Occipital lobe (tissue), 2 donors: ENCODE data around the gene CDC42BPB. TPM values are rescaled to one million over a fixed set of nuclear protein-coding genes. Genes with fewer than 3 reads are reported as not detected.

ENCODE experiments used
- DNase-seq: peaks from one replicate; lab custom pipeline; 2025; lab: John Stamatoyannopoulos, UW
- total RNA-seq: library from RNA; depleted of rRNA; stranded (reverse); fragments of >200 nt; gene quantifications from one replicate; pipeline ENCODE4 v1.2.3, GENCODE V29; 2014

CDC42BPB gene
- total RNA-seq, 1 donor from 2014 or later: 76.4 TPM

- DNase-seq: no peak
Observed at GRCh38 chr14:102966681-102967505, 90.5 kb downstream of the CDC42BPB start.

DNA sequence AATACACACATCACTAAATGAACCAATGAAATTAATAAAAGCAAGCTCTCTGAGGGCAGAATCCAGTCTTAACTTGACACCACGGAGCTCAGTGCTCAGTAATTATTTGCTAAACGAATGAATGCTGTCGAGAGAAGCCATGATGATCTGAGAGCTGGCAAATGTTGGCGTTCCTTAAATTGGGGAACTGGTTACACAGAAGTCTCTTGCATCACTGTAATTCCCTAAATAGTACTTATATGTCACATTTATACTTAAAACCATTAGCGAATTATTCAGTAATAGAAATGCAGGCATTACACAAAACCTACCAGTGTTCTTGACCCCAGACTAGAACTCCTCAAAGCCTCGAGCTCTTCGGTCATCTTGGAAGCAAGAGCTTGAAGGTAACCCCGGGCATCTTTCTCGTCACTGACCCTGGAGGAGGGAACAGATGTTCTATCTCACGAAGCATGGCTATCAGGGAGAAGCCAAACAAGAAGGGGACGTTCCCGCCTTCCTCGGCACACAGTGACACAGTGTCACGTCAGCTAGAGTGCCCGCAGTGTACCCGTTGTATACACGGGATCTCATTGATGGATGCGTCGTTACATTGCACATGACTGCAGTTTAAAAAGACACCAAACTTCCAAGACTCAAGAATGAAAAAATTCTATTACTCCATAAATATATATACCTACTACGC lies 91.2 kb downstream of the CDC42BPB start:
- no peak for DNase-seq

DNA sequence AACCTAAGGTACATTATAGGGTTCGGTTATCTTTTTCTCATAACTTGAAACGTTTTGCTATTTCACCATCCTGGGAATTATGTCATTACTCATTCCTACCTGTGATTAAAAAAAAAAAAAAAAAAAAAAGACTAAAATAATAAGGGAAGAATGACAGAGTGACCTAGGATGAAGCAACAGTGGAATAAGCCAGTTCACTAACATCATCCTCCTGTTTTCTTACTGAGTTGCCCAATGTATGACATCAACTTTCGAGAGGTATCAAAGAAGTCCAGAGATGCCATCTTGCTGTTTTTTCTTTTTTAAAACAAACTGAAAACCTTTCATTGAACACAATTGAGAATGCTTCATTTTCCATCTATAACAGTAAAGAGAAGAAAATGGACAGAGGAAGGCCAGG lies 92.1 kb downstream of the CDC42BPB start:
- DNase-seq: no peak

DNA sequence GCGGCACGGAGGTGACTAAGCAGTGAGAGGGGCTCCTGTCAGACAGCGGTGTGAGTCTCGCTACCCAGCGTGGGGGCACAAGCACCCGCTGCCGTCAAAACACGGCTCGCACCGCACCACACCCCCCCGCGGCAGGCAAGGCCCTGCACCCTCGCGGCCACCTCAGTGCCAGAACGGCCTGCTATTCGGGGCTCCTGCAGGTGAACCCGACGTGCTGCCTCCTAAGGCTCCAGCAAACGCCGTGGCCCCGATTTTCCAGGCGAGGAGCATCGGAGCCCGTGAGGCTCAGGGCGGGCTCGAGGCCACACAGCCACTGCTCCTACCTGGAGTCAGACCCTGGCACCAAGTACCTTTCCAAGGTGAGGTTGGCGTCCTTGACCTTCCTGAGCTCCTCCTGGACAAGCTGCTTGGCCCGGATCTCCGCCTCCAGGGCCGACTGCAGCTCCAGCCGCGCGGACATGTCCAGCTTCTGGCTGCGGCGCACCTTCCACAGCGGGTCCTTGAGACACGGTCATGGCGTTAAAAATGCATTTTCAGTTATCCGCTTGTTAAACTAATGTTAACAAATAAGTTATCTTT lies 93.1 kb downstream of the CDC42BPB start:
- no peak for DNase-seq

- no peak for DNase-seq
Observed at GRCh38 chr14:102962111-102962627, 95.2 kb downstream of the CDC42BPB start.

- no peak for DNase-seq
Observed at GRCh38 chr14:102958461-102958860, 98.9 kb downstream of the CDC42BPB start.

DNA sequence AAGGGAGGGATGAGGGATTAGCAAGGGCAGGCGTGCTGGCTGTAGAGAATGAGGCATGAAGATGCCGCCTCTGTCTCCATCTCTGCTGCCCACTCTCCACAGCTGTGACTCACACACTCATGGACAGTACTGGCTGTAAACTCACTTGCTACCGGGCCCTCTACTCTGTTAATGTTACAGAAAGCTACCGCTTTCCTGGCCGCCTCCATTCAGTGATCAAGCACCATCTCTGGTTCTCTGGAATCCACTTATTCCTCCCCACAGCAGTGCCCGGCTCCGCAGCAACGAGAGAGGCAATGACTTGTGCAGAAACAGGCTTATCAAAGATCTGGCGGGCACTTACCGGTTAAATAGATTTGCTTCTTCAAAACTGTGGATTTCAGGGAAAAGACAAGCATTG lies 100.1 kb downstream of the CDC42BPB start:
- peak; percentile 54 for DNase-seq

GRCh38 chr14:102955636-102956408 lies 101.5 kb downstream of the CDC42BPB start:
- no peak for DNase-seq

DNA sequence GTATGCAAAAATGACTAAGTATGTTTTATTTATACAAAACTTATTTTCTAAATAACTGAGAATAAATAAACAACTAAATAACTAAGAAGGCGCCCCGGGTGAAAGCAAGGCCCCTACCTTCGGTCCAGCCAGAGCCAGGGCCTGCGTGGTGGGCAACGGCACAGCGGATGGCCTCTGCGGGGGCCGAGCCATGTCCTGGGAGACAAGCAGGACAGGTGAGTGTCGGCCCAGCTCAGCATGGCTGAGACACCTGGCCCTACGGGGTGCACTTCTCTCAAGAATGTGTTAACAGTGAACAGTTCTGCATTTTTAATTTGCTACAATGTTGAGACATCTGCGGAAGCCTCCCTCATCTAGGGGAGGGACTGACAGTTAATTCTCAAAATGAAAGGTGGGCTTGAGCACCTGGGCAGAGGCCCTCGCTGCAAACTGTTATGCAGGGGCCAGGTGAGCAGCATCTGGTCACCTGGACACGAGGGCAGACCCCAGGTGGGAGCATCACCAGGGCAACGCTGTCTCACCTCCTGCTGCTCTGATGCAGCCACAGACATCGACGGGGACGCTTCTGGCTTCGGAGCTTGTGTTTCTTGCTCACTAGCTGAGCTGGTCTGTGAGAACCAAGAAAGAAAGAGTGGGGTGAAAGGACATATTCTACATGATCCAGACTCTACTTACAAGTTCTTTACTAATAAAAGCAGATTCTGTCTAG lies 103.1 kb downstream of the CDC42BPB start:
- DNase-seq: no peak

DNA sequence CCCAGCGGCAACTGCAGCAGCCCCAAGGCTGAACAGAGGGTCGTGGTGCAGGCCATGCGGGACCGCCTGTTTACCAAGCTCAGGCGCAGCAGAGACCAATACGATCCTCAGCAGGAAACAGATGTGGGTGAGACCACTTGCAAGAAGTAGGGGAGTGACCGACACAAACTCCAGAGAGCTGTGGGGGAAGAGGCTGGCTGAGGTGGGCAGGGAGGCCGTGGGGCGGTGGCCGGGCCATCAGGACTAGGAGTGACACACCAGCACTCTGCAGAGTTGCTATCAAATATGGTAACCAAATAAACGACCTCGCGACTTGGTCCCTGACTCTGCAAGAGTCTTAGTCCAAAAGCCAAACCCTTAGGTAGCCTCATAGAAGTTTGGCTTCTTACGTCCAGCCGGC lies 104.2 kb downstream of the CDC42BPB start:
- DNase-seq: no peak

DNA sequence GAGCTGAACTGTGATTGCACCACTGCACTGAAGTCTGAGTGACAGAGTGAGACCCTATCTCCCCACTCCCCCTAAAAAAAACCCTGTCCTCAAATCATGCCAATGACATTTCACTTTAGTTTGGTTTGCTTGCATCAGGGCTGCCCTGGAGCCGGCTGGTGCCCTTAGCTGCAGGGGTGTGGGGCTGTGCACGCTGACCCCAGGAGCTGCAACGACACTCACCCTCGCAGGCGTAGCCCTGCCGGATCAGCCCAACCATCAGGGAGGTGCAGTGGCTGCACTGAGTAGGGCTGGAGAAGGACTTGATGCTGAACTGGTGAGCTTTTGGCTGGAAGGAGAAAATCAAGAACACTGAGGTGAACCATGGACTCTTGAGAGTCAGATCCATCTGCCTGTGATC lies 105.1 kb downstream of the CDC42BPB start:
- no peak for DNase-seq

DNA sequence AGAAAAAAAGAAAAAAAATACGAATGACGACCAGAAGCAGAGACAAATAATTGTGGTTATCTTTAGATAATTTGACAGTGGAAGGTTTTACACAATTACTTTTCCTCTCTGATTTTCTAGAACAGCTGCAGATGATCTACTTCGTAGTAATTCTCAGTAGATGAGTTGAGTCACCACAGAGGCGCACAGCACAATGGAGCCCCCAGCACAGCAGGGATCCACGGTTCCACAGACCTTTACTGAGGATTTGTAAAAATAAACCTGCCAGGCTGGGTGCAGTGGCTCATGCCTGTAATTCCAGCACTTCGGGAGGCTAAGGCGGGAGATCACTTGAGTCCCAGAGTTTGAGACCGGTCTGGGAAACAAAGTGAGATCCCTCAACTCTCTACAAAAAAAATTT lies 105.5 kb downstream of the CDC42BPB start:
- DNase-seq: no peak

DNA sequence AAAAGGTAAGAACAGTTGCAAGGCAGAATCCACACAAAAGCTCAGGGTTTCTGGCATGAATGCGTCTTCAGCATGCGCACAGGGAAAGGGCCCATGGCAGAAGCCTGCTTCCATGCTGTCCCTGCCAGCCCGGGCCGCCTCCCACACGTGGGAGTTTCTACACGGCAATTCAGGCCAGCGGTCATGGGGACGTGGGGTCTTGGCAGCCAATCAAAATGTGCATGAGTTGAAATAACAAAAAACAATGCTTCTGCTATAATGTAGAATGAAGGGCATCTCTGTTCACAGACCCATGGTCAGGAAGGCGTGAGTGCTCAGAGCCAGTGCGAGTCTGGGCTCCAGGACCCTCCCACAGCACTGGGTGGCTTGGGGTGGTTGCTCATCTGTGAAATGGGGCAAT lies 106.3 kb downstream of the CDC42BPB start:
- DNase-seq: peak; percentile 62

DNA sequence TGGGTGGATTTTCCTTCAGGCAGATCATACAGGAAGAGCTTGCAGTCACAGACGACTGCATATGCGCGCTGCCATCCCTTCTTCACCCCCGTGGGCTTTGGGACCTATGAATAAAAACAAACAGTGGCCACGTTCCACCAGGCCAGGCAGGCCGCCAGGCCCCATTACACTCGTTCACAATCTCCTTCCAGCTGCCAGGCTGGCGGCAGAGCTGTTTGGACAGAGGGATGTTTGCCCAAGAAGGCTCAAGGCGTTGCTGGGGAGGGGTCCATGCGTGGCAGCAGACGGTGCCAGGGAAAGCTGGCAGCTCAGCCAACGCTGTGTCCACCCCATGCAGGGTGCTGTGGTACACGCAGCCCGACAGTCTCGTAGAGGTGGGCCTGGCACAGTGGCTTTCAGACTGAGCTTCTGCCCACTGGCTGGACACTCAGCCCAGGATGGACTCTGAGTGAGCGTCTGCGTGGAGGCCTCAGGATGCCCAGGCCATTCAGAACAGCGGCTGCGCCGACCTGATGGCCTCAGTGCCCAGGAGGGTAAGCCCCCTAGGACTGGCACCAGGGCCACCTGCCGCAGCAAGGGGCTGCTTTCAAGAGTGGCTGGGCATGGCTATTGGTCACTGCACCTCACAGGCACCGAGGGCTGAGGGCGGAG lies 107.4 kb downstream of the CDC42BPB start:
- peak; percentile 38 for DNase-seq

GRCh38 chr14:102949062-102949800 lies 108.1 kb downstream of the CDC42BPB start:
- DNase-seq: no peak

DNA sequence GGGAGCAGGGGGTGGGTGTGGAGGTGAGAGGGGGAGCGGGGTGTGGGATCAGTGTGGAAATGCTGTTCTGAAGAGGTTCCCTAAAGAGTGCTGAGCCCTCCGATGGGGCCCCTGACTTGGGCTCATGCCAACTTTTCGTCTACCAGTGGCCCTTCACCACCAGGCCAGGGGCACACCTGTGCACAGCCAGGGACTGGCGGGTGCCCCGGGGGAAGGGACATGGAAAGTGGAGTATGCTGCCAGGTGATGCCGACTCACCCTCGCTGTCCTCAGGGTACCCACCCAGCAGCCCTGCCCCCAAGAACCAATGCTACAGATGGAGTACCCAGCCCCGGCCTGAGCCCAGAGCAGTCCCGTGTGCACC lies 108.7 kb downstream of the CDC42BPB start:
- no peak for DNase-seq

DNA sequence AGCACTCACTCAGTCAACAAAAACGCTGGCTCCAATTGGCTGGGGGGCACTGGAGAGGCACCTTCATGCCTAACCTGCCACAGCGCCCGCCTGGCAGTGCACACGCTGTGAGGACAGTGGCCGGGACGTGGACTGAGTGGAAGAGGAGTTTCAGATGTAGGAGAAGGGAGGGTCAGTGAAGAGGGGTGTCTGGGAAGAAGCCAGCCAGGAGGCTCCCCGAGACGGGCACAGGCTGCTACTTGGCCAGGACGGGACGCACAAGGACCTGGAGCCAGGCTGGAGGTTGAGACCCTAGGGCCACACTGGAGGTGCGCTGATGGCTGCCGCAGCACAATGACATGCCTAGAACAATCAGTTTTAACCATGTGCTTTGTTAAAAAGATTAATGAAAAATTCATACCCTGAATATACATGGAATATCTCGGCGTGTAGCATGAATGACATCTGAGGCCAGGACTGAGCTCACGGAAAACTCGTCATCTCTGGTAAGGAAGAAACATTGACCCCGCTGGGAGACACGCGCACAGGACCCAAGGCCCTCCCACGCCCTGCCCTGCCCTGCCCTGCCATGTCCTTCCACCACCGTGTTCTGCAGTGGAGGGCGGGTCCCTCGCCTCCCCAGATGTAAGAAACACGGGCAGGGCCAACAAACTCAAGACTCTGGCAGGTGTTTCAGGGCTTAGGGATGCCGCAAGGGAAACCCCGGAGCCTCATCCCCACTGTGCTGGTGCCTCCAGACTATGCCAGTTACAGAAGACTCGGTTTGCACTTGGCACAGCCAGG lies 109.8 kb downstream of the CDC42BPB start:
- DNase-seq: no peak

GRCh38 chr14:102945346-102946130 lies 111.8 kb downstream of the CDC42BPB start:
- no peak for DNase-seq
